GM21619 (cell line): ENCODE results near the gene SH3RF1.
A peak's percentile ranks its signal among the peaks of the same experiment; 100 is the strongest.

ENCODE experiments used
- ATAC-seq: cut with Tn5 transposase; IDR thresholded peaks from one replicate; pipeline ENCODE4 v1.9.1; 2021; ENCODE audit not compliant: unreplicated experiment

SH3RF1 gene

DNA sequence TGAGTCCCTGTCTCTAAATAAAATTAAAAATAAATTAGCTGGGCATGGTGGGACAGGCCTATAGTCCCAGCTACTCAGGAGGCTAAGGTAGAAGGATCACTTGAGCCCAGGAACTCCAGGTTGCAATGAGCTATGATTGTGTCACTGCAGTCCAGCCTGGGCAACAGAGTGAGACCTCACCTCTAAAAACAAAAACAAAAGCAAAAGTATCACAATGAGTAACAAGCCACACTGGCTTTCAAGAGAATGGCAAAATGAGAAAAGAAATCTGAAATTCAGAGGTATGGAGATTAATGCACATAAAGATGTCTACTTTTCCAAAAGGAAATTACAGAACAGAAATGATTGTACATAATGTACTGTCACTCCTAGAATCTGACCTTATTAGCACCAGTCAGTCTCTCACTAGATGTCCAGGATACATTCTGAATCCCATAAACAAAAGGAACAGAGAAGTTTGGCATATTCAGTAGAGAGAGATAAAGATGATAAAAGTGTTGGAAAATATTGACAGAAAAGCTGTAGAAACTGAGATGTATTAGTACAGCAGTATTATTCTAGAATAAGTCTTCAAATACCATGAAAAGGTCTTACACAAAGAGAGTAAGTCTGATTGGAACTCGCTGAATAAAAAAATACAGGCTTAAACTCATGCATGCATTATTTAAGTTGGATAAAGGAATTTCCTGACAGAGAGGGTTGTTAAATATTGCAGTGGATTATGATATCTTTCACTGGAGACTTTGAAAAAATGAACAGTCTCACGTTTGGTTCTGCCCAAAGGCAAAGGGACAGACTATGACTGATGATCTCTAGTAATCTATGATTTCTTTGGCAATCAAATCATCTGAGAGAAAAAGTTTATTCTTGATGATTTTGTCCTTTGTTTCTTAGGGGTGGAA, 102.5 kb downstream of the SH3RF1 start:
- peak; percentile 97 for ATAC-seq

DNA sequence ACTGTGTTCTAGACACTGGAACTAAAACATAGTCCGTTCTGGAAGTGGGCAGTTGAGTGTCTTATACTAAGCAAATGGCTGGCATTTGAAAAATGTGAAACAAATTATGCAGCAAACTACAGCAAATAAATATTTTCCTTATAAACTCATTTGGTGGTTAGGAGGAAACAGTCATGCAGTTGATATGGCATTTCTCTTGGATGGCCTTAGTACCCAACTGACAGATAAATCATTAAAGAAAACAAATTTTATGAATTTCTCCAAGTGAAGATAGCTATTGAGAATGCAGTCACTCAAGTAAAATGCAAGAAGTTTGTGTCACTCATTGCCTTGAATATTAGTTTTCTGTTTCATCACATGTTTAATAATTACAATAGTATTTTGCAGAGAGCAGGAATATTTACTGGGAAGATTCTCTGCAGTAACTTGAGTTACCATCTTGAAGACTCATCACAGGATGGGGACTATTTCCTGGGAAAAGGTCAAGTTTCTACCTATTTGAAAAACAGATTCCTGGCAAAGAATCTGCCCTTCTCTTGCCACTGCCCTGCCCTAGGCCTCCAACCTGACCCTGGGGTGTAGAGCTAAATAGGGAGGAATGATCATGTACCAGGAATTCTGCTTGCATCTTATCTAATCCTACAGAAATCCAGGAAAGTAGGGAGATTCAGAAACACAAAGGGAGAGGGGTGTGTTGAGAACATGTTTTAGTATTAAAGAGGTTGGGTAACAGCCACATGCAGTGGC, 105.9 kb downstream of the SH3RF1 start:
- ATAC-seq, result no peak

- ATAC-seq, result no peak
Measured at GRCh38 chr4:169163947-169164668, 106.6 kb downstream of the SH3RF1 start.

GRCh38 chr4:169163495-169163894, 107.3 kb downstream of the SH3RF1 start:
- ATAC-seq, result no peak

GRCh38 chr4:169160825-169161224, 109.9 kb downstream of the SH3RF1 start:
- no peak for ATAC-seq

DNA sequence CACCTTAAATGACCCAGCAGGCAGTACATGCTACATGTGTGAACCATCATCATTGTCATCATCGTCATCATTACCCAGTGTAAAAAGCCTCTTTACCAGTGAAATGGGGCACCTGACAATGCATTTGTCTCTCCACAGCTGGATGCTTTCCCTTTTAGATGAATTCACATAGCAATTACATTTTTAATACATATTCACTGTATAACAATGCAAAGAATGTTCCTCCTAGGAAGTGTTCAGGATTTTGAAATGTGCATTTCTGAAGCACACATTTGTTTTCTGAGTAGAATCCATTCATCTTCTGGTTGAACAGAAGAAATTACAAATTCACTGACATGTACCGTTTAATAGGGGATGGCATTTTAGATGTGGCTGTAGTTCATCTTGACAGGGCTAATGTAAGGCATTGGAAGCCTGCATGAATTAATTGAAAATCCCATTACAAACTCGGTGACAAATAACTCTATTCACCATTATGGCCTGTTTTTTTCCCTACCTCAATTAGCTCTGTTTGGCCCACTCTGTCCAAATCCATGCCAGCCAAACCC, 111.1 kb downstream of the SH3RF1 start:
- ATAC-seq, result no peak

DNA sequence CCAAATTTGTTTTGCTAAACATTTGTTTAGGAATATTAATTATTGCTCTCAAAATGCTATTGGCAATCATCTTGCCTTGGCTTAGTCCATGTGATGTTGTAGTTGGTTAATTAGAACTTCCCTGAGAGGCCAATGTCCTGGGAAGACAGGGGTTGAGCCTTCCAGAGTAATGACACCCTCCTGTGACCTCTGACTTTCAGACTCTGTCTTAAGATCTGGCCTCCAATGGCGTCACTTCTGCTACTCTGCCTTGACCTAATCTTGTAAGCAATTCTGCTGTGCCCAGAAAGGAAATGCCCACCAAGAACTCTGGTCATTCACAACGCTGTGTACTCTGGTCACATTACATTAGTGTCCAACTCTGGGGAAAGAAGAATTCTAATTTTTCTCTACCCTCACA, 111.9 kb downstream of the SH3RF1 start:
- no peak for ATAC-seq

DNA sequence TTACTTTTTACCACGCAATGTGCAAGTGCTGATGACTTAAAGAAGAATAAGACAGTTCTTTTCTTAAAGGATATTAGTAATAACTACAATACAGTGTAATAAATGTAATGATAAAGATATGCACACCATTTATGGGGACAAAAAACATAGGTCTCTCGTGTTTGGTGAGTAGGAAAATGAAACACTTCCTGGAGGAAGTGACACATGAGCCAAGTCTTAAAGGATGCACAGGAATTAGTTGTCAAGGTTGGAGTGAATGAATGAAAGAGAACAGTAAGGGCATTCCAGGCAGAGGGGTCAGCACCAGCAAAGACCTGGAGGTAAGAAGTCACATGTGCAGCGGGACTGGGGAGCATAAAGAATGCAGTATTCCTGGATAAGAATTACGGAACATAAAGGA, 112.7 kb downstream of the SH3RF1 start:
- no peak for ATAC-seq

GRCh38 chr4:169156392-169156791, 114.4 kb downstream of the SH3RF1 start:
- ATAC-seq, result no peak

GRCh38 chr4:169154121-169154520, 116.6 kb downstream of the SH3RF1 start:
- no peak for ATAC-seq

DNA sequence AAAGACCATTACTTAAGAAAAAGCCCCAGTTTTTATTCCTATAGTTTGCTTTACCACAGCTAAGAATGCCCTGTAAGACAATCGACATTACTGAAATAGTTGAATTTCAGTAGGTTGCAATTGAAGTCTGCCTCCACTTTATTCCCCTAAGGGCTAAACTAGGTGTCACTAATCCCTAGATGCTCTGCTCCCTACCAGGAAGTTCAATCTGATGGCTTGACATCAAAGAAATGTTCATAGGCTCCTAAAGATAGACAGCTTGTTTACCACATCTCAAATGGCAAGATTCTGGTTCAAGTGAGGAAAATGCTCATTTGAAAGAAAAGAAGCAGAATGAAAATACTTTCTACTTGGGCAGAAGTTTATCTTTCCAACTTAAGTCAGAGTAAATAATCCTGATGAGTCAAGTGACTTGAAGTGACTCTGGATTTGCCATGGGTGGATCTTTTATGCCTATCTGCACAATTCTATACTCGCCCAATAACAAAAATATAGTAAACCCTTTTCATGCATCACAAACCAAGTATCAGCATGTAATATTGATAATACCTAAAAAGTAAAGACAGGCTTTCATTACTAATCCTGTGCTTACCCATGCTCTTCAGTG, 117.2 kb downstream of the SH3RF1 start:
- no peak for ATAC-seq

- no peak for ATAC-seq
Measured at GRCh38 chr4:169152899-169153298, 117.9 kb downstream of the SH3RF1 start.

- no peak for ATAC-seq
Measured at GRCh38 chr4:169152098-169152497, 118.7 kb downstream of the SH3RF1 start.

DNA sequence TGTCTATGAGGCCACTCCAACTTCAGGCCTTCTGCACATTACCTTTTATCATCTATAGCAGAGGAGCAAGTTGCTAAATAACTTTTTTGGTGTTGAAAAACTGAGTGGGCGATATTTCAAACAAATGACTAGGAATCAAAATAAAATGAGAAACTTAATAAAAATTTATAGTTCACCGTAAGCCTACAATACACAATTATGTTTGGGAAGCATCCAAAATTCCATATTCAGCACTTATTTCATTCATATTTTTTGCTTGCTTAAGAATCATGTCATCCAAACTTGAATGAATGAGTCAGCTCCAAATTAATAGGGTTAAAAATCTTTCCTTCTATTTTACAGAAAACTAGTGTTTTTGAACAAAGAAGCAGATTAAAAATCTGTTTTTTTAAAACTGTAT, 119.1 kb downstream of the SH3RF1 start:
- no peak for ATAC-seq

GRCh38 chr4:169150806-169151205, 120.0 kb downstream of the SH3RF1 start:
- no peak for ATAC-seq

GRCh38 chr4:169148885-169149284, 121.9 kb downstream of the SH3RF1 start:
- no peak for ATAC-seq

- no peak for ATAC-seq
Measured at GRCh38 chr4:169147191-169147590, 123.6 kb downstream of the SH3RF1 start.

- ATAC-seq, result no peak
Measured at GRCh38 chr4:169144061-169144600, 126.6 kb downstream of the SH3RF1 start.

GRCh38 chr4:169143335-169143734, 127.4 kb downstream of the SH3RF1 start:
- ATAC-seq, result no peak

GRCh38 chr4:169142906-169143305, 127.8 kb downstream of the SH3RF1 start:
- no peak for ATAC-seq

DNA sequence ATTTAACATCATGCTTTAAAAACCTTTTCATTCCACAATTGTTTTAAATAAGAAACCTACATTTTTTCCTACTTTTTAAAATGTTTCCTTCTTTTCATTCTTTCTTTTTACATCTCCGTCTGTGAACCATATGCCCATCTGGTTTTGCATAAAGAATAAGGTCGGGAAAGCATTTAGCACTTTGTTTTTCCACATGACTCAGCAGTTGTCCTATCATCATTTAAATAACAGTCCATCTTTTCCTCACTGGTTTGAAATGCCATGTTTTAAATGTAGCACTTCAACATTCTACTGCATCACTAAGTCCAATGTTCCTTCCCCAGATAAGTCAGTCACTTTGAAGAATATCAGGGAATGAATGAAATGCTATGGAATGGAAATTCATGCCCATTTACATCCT, 128.4 kb downstream of the SH3RF1 start:
- ATAC-seq, result no peak
